Measurements from ENCODE around the gene RPL32. TPM values are rescaled to one million over a fixed set of nuclear protein-coding genes. Genes with fewer than 3 reads are reported as not detected.
"Not testable (repeated sequence)": the region's sequence is repeated elsewhere in the genome, so short reads cannot be mapped to it uniquely, and the experiment has no call there.

The RPL32 gene
- total RNA-seq, 1 donor from 2014 or later = 1,821 TPM

- peaks cover 3 to 12% of the 10 kb centered on the region in 2 donors for H3K4me1 ChIP-seq
- no peak overlapping the region for H3K4me3 ChIP-seq
- no peak for TF ChIP-seq CTCF (IDR thresholded peaks at IDR 0.05)
- H3K27ac ChIP-seq = no peak overlapping the region
- no peaks in the 10 kb centered on the region for H3K36me3 ChIP-seq
- no peaks in the 10 kb centered on the region for H3K27me3 ChIP-seq
- DNase-seq (ENCODE audit: low spot score in 2 of 2) = no peak
- no peaks in the 10 kb centered on the region for H3K9me3 ChIP-seq
- intact Hi-C loops (cut with DNase I) = no loop called here
Measured at GRCh38 chr3:12793701-12794100, 47.7 kb downstream of the RPL32 start.

- TF ChIP-seq CTCF (IDR thresholded peaks at IDR 0.05) = no peak
- no peak overlapping the region for H3K4me3 ChIP-seq
- peaks cover 0 to 3% of the 10 kb centered on the region in 2 donors for H3K4me1 ChIP-seq
- intact Hi-C loops (cut with DNase I) = no loop called here
- no peaks in the 10 kb centered on the region for H3K9me3 ChIP-seq
- no peak overlapping the region for H3K27ac ChIP-seq
- no peaks in the 10 kb centered on the region for H3K36me3 ChIP-seq
- no peaks in the 10 kb centered on the region for H3K27me3 ChIP-seq
- DNase-seq (ENCODE audit: low spot score in 2 of 2) = no peak
Measured at GRCh38 chr3:12791430-12791829, 49.9 kb downstream of the RPL32 start.

- H3K9me3 ChIP-seq; H3K27me3 ChIP-seq; H3K36me3 ChIP-seq; H3K27ac ChIP-seq; H3K4me1 ChIP-seq; H3K4me3 ChIP-seq; DNase-seq (ENCODE audit: low spot score in 2 of 2); intact Hi-C loops (cut with DNase I): not testable (repeated sequence)
Measured at GRCh38 chr3:12787967-12788690, 53.2 kb downstream of the RPL32 start.

- H3K36me3 ChIP-seq; H3K27ac ChIP-seq; H3K4me3 ChIP-seq; H3K4me1 ChIP-seq; H3K27me3 ChIP-seq; intact Hi-C loops (cut with DNase I); H3K9me3 ChIP-seq: not testable (repeated sequence)
- DNase-seq (ENCODE audit: low spot score in 2 of 2) = peak in 1 of 2 donors; percentile 75
- peak in 2 of 3 experiments; percentile 7 to 20 for TF ChIP-seq CTCF (IDR thresholded peaks at IDR 0.05)
Measured at GRCh38 chr3:12787346-12787745, 54.0 kb downstream of the RPL32 start.

- no peaks in the 10 kb centered on the region for H3K4me1 ChIP-seq
- no peaks in the 10 kb centered on the region for H3K9me3 ChIP-seq
- H3K4me3 ChIP-seq = no peak overlapping the region
- no peaks in the 10 kb centered on the region for H3K27me3 ChIP-seq
- TF ChIP-seq CTCF (IDR thresholded peaks at IDR 0.05) = no peak
- no peak for DNase-seq (ENCODE audit: low spot score in 2 of 2)
- no peaks in the 10 kb centered on the region for H3K36me3 ChIP-seq
- H3K27ac ChIP-seq = no peak overlapping the region
- intact Hi-C loops (cut with DNase I) = no loop called here
Measured at GRCh38 chr3:12785096-12785495, 56.3 kb downstream of the RPL32 start.

Other genes starting within 250 kb of the RPL32 start
- 103 TPM for gene RAF1, start 177.4 kb downstream of the RPL32 start, total RNA-seq
- not detected for gene TMEM40, start 82.3 kb downstream of the RPL32 start, total RNA-seq
- 14.4 TPM for gene CAND2, start 44.9 kb downstream of the RPL32 start, total RNA-seq
- 148 TPM for gene IQSEC1, start 231.9 kb upstream of the RPL32 start, total RNA-seq